Activated CD4-positive, alpha-beta memory T cell treated with anti-CD3 and anti-CD28 coated beads, Interleukin-2, amount 10 ng/mL, durations not matched to agents 7 days and 5 days (primary cell): ENCODE results near the gene PRKCB. TPM values are rescaled to one million over a fixed set of nuclear protein-coding genes. Genes with fewer than 3 reads are reported as not detected.
"Not testable (repeated sequence)": the region's sequence is repeated elsewhere in the genome, so short reads cannot be mapped to it uniquely, and the experiment has no call there.

Experiments used
- CTCF ChIA-PET: fragments of 350-600 bp; sonication (Branson Sonifier 250); formaldehyde crosslinking; loops from one replicate; lab custom pipeline; 2021; ENCODE audit warnings: antibody characterized with exemption, inconsistent platforms; lab: Charles Lee
- POLR2A ChIA-PET: fragments of 350-600 bp; sonication (Branson Sonifier 250); formaldehyde crosslinking; loops from one replicate; lab custom pipeline; 2021; ENCODE audit warnings: antibody characterized with exemption; lab: Charles Lee
- DNase-seq: peaks from one replicate; pipeline ENCODE4 v3.0.0-alpha.2; 2020
- H3K27ac Mint-ChIP-seq: one replicate; pipeline ENCODE4 v1.8.0; 2021; ENCODE audit warnings: mild to moderate bottlenecking, mixed read lengths
- H3K27me3 Mint-ChIP-seq: one replicate; pipeline ENCODE4 v1.8.0; 2021; ENCODE audit warnings: mixed read lengths
- H3K36me3 Mint-ChIP-seq: one replicate; pipeline ENCODE4 v1.8.0; 2021; ENCODE audit warnings: low read depth, mixed read lengths
- H3K4me1 Mint-ChIP-seq: one replicate; pipeline ENCODE4 v1.8.0; 2021; ENCODE audit warnings: mixed read lengths
- H3K4me3 Mint-ChIP-seq: one replicate; pipeline ENCODE4 v1.8.0; 2021; ENCODE audit warnings: mild to moderate bottlenecking, mixed read lengths
- H3K9me3 Mint-ChIP-seq: one replicate; pipeline ENCODE4 v1.8.0; 2021; ENCODE audit warnings: mixed read lengths
- total RNA-seq, 2 experiments: library from RNA; stranded (reverse); gene quantifications; one replicate each; pipeline ENCODE4 v1.2.3, GENCODE V29; 2021

Gene PRKCB
- total RNA-seq, 2 experiments from 2014 or later = 77.3 to 81.4 TPM

GRCh38 chr16:23899869-23900268, 64.1 kb downstream of the PRKCB start:
- Mint-ChIP-seq H3K27ac (no peak overlapping the region), H3K4me1 (peaks cover 40% of the 10 kb centered on the region), H3K9me3 (no peaks in the 10 kb centered on the region), H3K36me3 (peaks cover 7% of the 10 kb centered on the region), H3K27me3 (no peaks in the 10 kb centered on the region), H3K4me3 (no peak overlapping the region)
- ChIA-PET POLR2A (interaction anchor here (0.7 kb wide), 1 partner anchor 832 kb away, joined by 3 read pairs; no protein-coding TSS in a partner anchor), CTCF (no interaction called here)
- no peak for DNase-seq

GRCh38 chr16:23900480-23901177, 64.8 kb downstream of the PRKCB start:
- ChIA-PET CTCF (no interaction called here), POLR2A (no interaction called here)
- Mint-ChIP-seq H3K9me3 (no peaks in the 10 kb centered on the region), H3K27me3 (no peaks in the 10 kb centered on the region), H3K4me1 (peaks cover 40% of the 10 kb centered on the region), H3K4me3 (no peak overlapping the region), H3K27ac (no peak overlapping the region), H3K36me3 (peaks cover 9% of the 10 kb centered on the region)
- no peak for DNase-seq

GRCh38 chr16:23901178-23902033, 65.6 kb downstream of the PRKCB start:
- POLR2A ChIA-PET = no interaction called here
- CTCF ChIA-PET = interaction anchor here (1.8 kb wide), 1 partner anchor 109 kb away, joined by 5 read pairs; no protein-coding TSS in a partner anchor
- H3K27ac Mint-ChIP-seq = no peak overlapping the region
- H3K9me3 Mint-ChIP-seq = no peaks in the 10 kb centered on the region
- peaks cover 6% of the 10 kb centered on the region for H3K36me3 Mint-ChIP-seq
- no peak for DNase-seq
- no peak overlapping the region for H3K4me3 Mint-ChIP-seq
- no peaks in the 10 kb centered on the region for H3K27me3 Mint-ChIP-seq
- H3K4me1 Mint-ChIP-seq = peaks cover 40% of the 10 kb centered on the region

GRCh38 chr16:23902034-23902747, 66.4 kb downstream of the PRKCB start:
- no peak overlapping the region for H3K27ac Mint-ChIP-seq
- peaks cover 3% of the 10 kb centered on the region for H3K36me3 Mint-ChIP-seq
- ChIA-PET CTCF (interaction anchor here (1.8 kb wide), 1 partner anchor 108 kb away, joined by 5 read pairs; no protein-coding TSS in a partner anchor), POLR2A (no interaction called here)
- peaks cover 40% of the 10 kb centered on the region for H3K4me1 Mint-ChIP-seq
- DNase-seq = no peak
- H3K27me3 Mint-ChIP-seq = no peaks in the 10 kb centered on the region
- no peak overlapping the region for H3K4me3 Mint-ChIP-seq
- H3K9me3 Mint-ChIP-seq = no peaks in the 10 kb centered on the region

GRCh38 chr16:23902748-23903414, 67.1 kb downstream of the PRKCB start:
- Mint-ChIP-seq H3K27ac (no peak overlapping the region), H3K4me3 (no peak overlapping the region), H3K4me1 (peaks cover 42% of the 10 kb centered on the region), H3K27me3 (no peaks in the 10 kb centered on the region), H3K36me3 (peaks cover 3% of the 10 kb centered on the region), H3K9me3 (no peaks in the 10 kb centered on the region)
- ChIA-PET POLR2A (no interaction called here), CTCF (interaction anchor here (1.8 kb wide), 1 partner anchor 107 kb away, joined by 5 read pairs; no protein-coding TSS in a partner anchor)
- DNase-seq = no peak

GRCh38 chr16:23905027-23905426, 69.2 kb downstream of the PRKCB start:
- Mint-ChIP-seq H3K4me1 (peaks cover 44% of the 10 kb centered on the region), H3K36me3 (peaks cover 8% of the 10 kb centered on the region), H3K27me3 (no peaks in the 10 kb centered on the region), H3K27ac (no peak overlapping the region), H3K4me3 (no peak overlapping the region), H3K9me3 (no peaks in the 10 kb centered on the region)
- CTCF ChIA-PET = no interaction called here
- DNase-seq = no peak
- POLR2A ChIA-PET = no interaction called here

GRCh38 chr16:23907457-23907902, 71.7 kb downstream of the PRKCB start:
- no peak for DNase-seq
- H3K4me3 Mint-ChIP-seq = no peak overlapping the region
- no peaks in the 10 kb centered on the region for H3K27me3 Mint-ChIP-seq
- ChIA-PET POLR2A (no interaction called here), CTCF (no interaction called here)
- H3K36me3 Mint-ChIP-seq = peaks cover 11% of the 10 kb centered on the region
- H3K4me1 Mint-ChIP-seq = peaks cover 30% of the 10 kb centered on the region
- no peaks in the 10 kb centered on the region for H3K9me3 Mint-ChIP-seq
- no peak overlapping the region for H3K27ac Mint-ChIP-seq

- no peak for DNase-seq
- Mint-ChIP-seq H3K4me3 (no peak overlapping the region), H3K36me3 (peaks cover 11% of the 10 kb centered on the region), H3K4me1 (peaks cover 27% of the 10 kb centered on the region), H3K9me3 (no peaks in the 10 kb centered on the region), H3K27ac (no peak overlapping the region), H3K27me3 (no peaks in the 10 kb centered on the region)
- ChIA-PET CTCF (no interaction called here), POLR2A (no interaction called here)
Measured at GRCh38 chr16:23907903-23908302, 72.1 kb downstream of the PRKCB start.

- Mint-ChIP-seq H3K36me3 (peaks cover 11% of the 10 kb centered on the region), H3K4me3 (no peak overlapping the region), H3K9me3 (no peaks in the 10 kb centered on the region), H3K27ac (no peak overlapping the region), H3K4me1 (peaks cover 19% of the 10 kb centered on the region), H3K27me3 (no peaks in the 10 kb centered on the region)
- no peak for DNase-seq
- CTCF ChIA-PET = no interaction called here
- POLR2A ChIA-PET = interaction anchor here (0.6 kb wide), 1 partner anchor 102 kb away, joined by 3 read pairs; no protein-coding TSS in a partner anchor
Measured at GRCh38 chr16:23908790-23909189, 73.0 kb downstream of the PRKCB start.

- Mint-ChIP-seq H3K4me3 (no peak overlapping the region), H3K36me3 (peaks cover 11% of the 10 kb centered on the region), H3K27ac (no peak overlapping the region), H3K4me1 (peaks cover 19% of the 10 kb centered on the region), H3K27me3 (no peaks in the 10 kb centered on the region), H3K9me3 (no peaks in the 10 kb centered on the region)
- ChIA-PET POLR2A (no interaction called here), CTCF (no interaction called here)
- no peak for DNase-seq
Measured at GRCh38 chr16:23909792-23910418, 74.1 kb downstream of the PRKCB start.

GRCh38 chr16:23914946-23915530, 79.3 kb downstream of the PRKCB start:
- DNase-seq = no peak
- no peaks in the 10 kb centered on the region for H3K27me3 Mint-ChIP-seq
- peaks cover 15% of the 10 kb centered on the region for H3K4me1 Mint-ChIP-seq
- no peak overlapping the region for H3K27ac Mint-ChIP-seq
- ChIA-PET POLR2A (no interaction called here), CTCF (no interaction called here)
- H3K9me3 Mint-ChIP-seq = peaks cover 10% of the 10 kb centered on the region
- no peak overlapping the region for H3K4me3 Mint-ChIP-seq
- peaks cover 19% of the 10 kb centered on the region for H3K36me3 Mint-ChIP-seq

GRCh38 chr16:23916552-23916951, 80.8 kb downstream of the PRKCB start:
- H3K27me3 Mint-ChIP-seq, POLR2A ChIA-PET, CTCF ChIA-PET, DNase-seq, H3K4me3 Mint-ChIP-seq, H3K27ac Mint-ChIP-seq: not testable (repeated sequence)
- Mint-ChIP-seq H3K36me3 (peaks cover 26% of the 10 kb centered on the region), H3K9me3 (peaks cover 14% of the 10 kb centered on the region), H3K4me1 (peaks cover 23% of the 10 kb centered on the region)
